Naive thymus-derived CD8-positive, alpha-beta T cell (primary cell): ENCODE data around the gene DLST. TPM values are rescaled to one million over a fixed set of nuclear protein-coding genes. Genes with fewer than 3 reads are reported as not detected.

Experiments
- ATAC-seq, 2 donors: fragments of 150-1000 bp; cut with Tn5 transposase in 1 of 2; sonication (Bioruptor Pico), chemical (Tn5 transposase) in 1 of 2; 1 replicate in 1 of 2; 2 replicates in 1 of 2; pipeline ENCODE4 v1.10.0; 2021; ENCODE audit warnings: mild to moderate bottlenecking in 2 of 2, moderate library complexity in 2 of 2
- POLR2A ChIA-PET: fragments of 350-600 bp; sonication (Branson Sonifier 250); formaldehyde crosslinking; loops from one replicate; lab custom pipeline; 2021; ENCODE audit warnings: antibody characterized with exemption; lab: Charles Lee
- DNase-seq, 10 donors: peaks; one replicate each; pipeline versions ENCODE4 v3.0.0 to v3.0.0-alpha.2; 2020 to 2022
- H3K27ac Mint-ChIP-seq, 10 donors: one replicate each; pipeline ENCODE4 v1.8.0; 2020 to 2022; ENCODE audit warnings: mild to moderate bottlenecking in 10 of 10, mixed read lengths in 10 of 10, moderate library complexity in 4 of 10, inconsistent platforms in 1 of 10
- H3K27me3 Mint-ChIP-seq, 5 donors: one replicate each; pipeline ENCODE4 v1.8.0; 2021 to 2022; ENCODE audit warnings: mixed read lengths in 5 of 5
- H3K36me3 Mint-ChIP-seq, 3 donors: one replicate each; pipeline ENCODE4 v1.8.0; 2020 to 2022; ENCODE audit warnings: mixed read lengths in 3 of 3, mild to moderate bottlenecking in 2 of 3, inconsistent platforms in 1 of 3
- H3K4me1 Mint-ChIP-seq, 4 donors: one replicate each; pipeline ENCODE4 v1.8.0; 2021 to 2022; ENCODE audit warnings: mixed read lengths in 4 of 4
- H3K4me3 Mint-ChIP-seq, 10 donors: one replicate each; pipeline ENCODE4 v1.8.0; 2020 to 2022; ENCODE audit warnings: mild to moderate bottlenecking in 10 of 10, mixed read lengths in 10 of 10, moderate library complexity in 6 of 10, inconsistent platforms in 1 of 10
- H3K9me3 Mint-ChIP-seq, 9 donors: one replicate each; pipeline ENCODE4 v1.8.0; 2020 to 2022; ENCODE audit warnings: mixed read lengths in 9 of 9, mild to moderate bottlenecking in 3 of 9, inconsistent platforms in 1 of 9, moderate library complexity in 1 of 9
- polyA plus RNA-seq, 3 donors: library from polyadenylated mRNA; unstranded; fragments of 300-500 nt; fragmentation: Illumina TruSeq; gene quantifications; one replicate each; pipeline ENCODE4 v1.2.3, GENCODE V29; 2021
- total RNA-seq, 8 experiments: library from RNA in 2 of 8; stranded (reverse) in 2 of 8; gene quantifications; one replicate each; pipeline ENCODE4 v1.2.3 and lab custom pipeline; 2021 to 2026

DLST gene
- total and polyA plus RNA-seq, 5 experiments from 2014 or later: 8.8 to 120 (median 9.3) TPM

GRCh38 chr14:74882103-74882920, 596 bp downstream of the DLST start:
- Mint-ChIP-seq H3K27me3 (no peaks in the 10 kb centered on the region), H3K9me3 (no peaks in the 10 kb centered on the region), H3K4me3 (peak overlapping the region; percentile 96 to 100 (median 99)), H3K4me1 (peaks cover 46 to 78% (median 67%) of the 10 kb centered on the region in 4 donors), H3K36me3 (peaks cover 0 to 31% (median 4%) of the 10 kb centered on the region in 3 donors), H3K27ac (peak overlapping the region; percentile 93 to 100 (median 99))
- DNase-seq (peak; percentile 33 to 81 (median 64)), ATAC-seq (peak; percentile 58 to 77)
- POLR2A ChIA-PET: interaction anchor here (0.6 to 5.4 kb wide), 16 partner anchors 9 to 828 kb away, joined by 3 to 60 read pairs (median 4); no protein-coding TSS in a partner anchor

GRCh38 chr14:74886001-74886400, 4.3 kb downstream of the DLST start:
- ATAC-seq (no peak), DNase-seq (no peak)
- Mint-ChIP-seq H3K4me1 (peaks cover 44 to 68% (median 61%) of the 10 kb centered on the region in 4 donors), H3K9me3 (no peaks in the 10 kb centered on the region), H3K27me3 (no peaks in the 10 kb centered on the region), H3K27ac (peak overlapping the region; percentile 12 to 93 (median 70)), H3K36me3 (peaks cover 0 to 60% (median 4%) of the 10 kb centered on the region in 3 donors), H3K4me3 (peak overlapping the region in 6 of 10 donors; percentile 8 to 54 (median 38))
- POLR2A ChIA-PET: no interaction called here

- DNase-seq: no peak
- Mint-ChIP-seq H3K36me3 (peaks cover 0 to 78% (median 6%) of the 10 kb centered on the region in 3 donors), H3K27me3 (no peaks in the 10 kb centered on the region), H3K4me3 (peak overlapping the region in 6 of 10 donors; percentile 10 to 41 (median 28)), H3K9me3 (no peaks in the 10 kb centered on the region), H3K27ac (peak overlapping the region in 9 of 10 donors; percentile 43 to 90 (median 61)), H3K4me1 (peaks cover 33 to 64% (median 47%) of the 10 kb centered on the region in 4 donors)
- POLR2A ChIA-PET: interaction anchor here (1.3 kb wide), 1 partner anchor 28 kb away, joined by 8 read pairs; no protein-coding TSS in a partner anchor
- peak in 1 of 2 donors; percentile 64 for ATAC-seq
These were observed 6.7 kb downstream of the DLST start for GRCh38 chr14:74888164-74889158.

GRCh38 chr14:74890262-74890661, 8.5 kb downstream of the DLST start:
- H3K4me3 Mint-ChIP-seq: no peak overlapping the region
- POLR2A ChIA-PET: no interaction called here
- no peaks in the 10 kb centered on the region for H3K27me3 Mint-ChIP-seq
- ATAC-seq (no peak), DNase-seq (no peak)
- peaks cover 22 to 54% (median 29%) of the 10 kb centered on the region in 4 donors for H3K4me1 Mint-ChIP-seq
- H3K9me3 Mint-ChIP-seq: no peaks in the 10 kb centered on the region
- H3K36me3 Mint-ChIP-seq: peaks cover 3 to 87% (median 11%) of the 10 kb centered on the region in 3 donors
- H3K27ac Mint-ChIP-seq: peak overlapping the region in 4 of 10 donors; percentile 15 to 57 (median 35)

GRCh38 chr14:74891870-74892269, 10.2 kb downstream of the DLST start:
- Mint-ChIP-seq H3K27ac (peak overlapping the region in 3 of 10 donors; percentile 31 to 72 (median 47)), H3K27me3 (no peaks in the 10 kb centered on the region), H3K36me3 (peaks cover 4 to 87% (median 13%) of the 10 kb centered on the region in 3 donors), H3K4me1 (peaks cover 11 to 39% (median 14%) of the 10 kb centered on the region in 4 donors), H3K9me3 (no peaks in the 10 kb centered on the region), H3K4me3 (no peak overlapping the region)
- DNase-seq: no peak
- POLR2A ChIA-PET: interaction anchor here (3.0 kb wide), 1 partner anchor 9 kb away, joined by 20 read pairs; the partner anchor contains the start of gene DLST
- no peak for ATAC-seq

- Mint-ChIP-seq H3K36me3 (peaks cover 4 to 96% (median 16%) of the 10 kb centered on the region in 3 donors), H3K9me3 (no peaks in the 10 kb centered on the region), H3K4me3 (no peak overlapping the region), H3K4me1 (peaks cover 11 to 34% (median 13%) of the 10 kb centered on the region in 4 donors), H3K27ac (peak overlapping the region in 7 of 10 donors; percentile 25 to 86 (median 65)), H3K27me3 (no peaks in the 10 kb centered on the region)
- no peak for DNase-seq
- ATAC-seq: no peak
- POLR2A ChIA-PET: interaction anchor here (0.6 to 3.0 kb wide), 3 partner anchors 10 to 53 kb away, joined by 3 to 20 read pairs (median 4); partner anchors contain the start of gene DLST
These were observed 11.0 kb downstream of the DLST start for GRCh38 chr14:74892745-74893144.

- Mint-ChIP-seq H3K9me3 (no peaks in the 10 kb centered on the region), H3K27me3 (no peaks in the 10 kb centered on the region), H3K36me3 (peaks cover 4 to 95% (median 16%) of the 10 kb centered on the region in 3 donors), H3K4me3 (peak overlapping the region in 1 of 10 donors; percentile 45), H3K27ac (peak overlapping the region in 7 of 10 donors; percentile 1 to 84 (median 11)), H3K4me1 (peaks cover 4 to 25% (median 6%) of the 10 kb centered on the region in 4 donors)
- DNase-seq: no peak
- no peak for ATAC-seq
- POLR2A ChIA-PET: interaction anchor here (0.9 to 3.0 kb wide), 4 partner anchors 11 to 23 kb away, joined by 3 to 20 read pairs (median 3); partner anchors contain the start of gene DLST
These were observed 11.9 kb downstream of the DLST start for GRCh38 chr14:74893614-74894091.

GRCh38 chr14:74896400-74896799, 14.7 kb downstream of the DLST start:
- Mint-ChIP-seq H3K9me3 (no peaks in the 10 kb centered on the region), H3K4me3 (no peak overlapping the region), H3K27ac (peak overlapping the region in 5 of 10 donors; percentile 7 to 82 (median 56)), H3K4me1 (peaks cover 0 to 22% (median 4%) of the 10 kb centered on the region in 4 donors), H3K27me3 (no peaks in the 10 kb centered on the region), H3K36me3 (peaks cover 4 to 99% (median 20%) of the 10 kb centered on the region in 3 donors)
- POLR2A ChIA-PET: no interaction called here
- no peak for ATAC-seq
- DNase-seq: no peak

- H3K36me3 Mint-ChIP-seq: peaks cover 4 to 99% (median 19%) of the 10 kb centered on the region in 3 donors
- H3K27me3 Mint-ChIP-seq: no peaks in the 10 kb centered on the region
- no peak overlapping the region for H3K4me3 Mint-ChIP-seq
- POLR2A ChIA-PET: interaction anchor here (0.7 kb wide), 1 partner anchor 303 kb away, joined by 3 read pairs; no protein-coding TSS in a partner anchor
- no peak for DNase-seq
- peaks cover 0 to 17% (median 4%) of the 10 kb centered on the region in 4 donors for H3K4me1 Mint-ChIP-seq
- no peak for ATAC-seq
- H3K9me3 Mint-ChIP-seq: no peaks in the 10 kb centered on the region
- peak overlapping the region in 3 of 10 donors; percentile 16 to 31 (median 18) for H3K27ac Mint-ChIP-seq
These were observed 15.9 kb downstream of the DLST start for GRCh38 chr14:74897642-74898041.

- ATAC-seq: no peak
- POLR2A ChIA-PET: interaction anchor here (0.6 to 0.7 kb wide), 2 partner anchors 302 to 1210 kb away, joined by 3 to 4 read pairs; no protein-coding TSS in a partner anchor
- Mint-ChIP-seq H3K9me3 (no peaks in the 10 kb centered on the region), H3K36me3 (peaks cover 4 to 99% (median 19%) of the 10 kb centered on the region in 3 donors), H3K27ac (peak overlapping the region in 2 of 10 donors; percentile 18 to 31), H3K4me3 (no peak overlapping the region), H3K27me3 (no peaks in the 10 kb centered on the region), H3K4me1 (peaks cover 0 to 12% (median 4%) of the 10 kb centered on the region in 4 donors)
- no peak for DNase-seq
These were observed 16.4 kb downstream of the DLST start for GRCh38 chr14:74898083-74898482.

- DNase-seq: no peak
- ATAC-seq: no peak
- peaks cover 0 to 6% (median 4%) of the 10 kb centered on the region in 4 donors for H3K4me1 Mint-ChIP-seq
- no peaks in the 10 kb centered on the region for H3K9me3 Mint-ChIP-seq
- POLR2A ChIA-PET: interaction anchor here (0.6 kb wide), 1 partner anchor 1210 kb away, joined by 4 read pairs; no protein-coding TSS in a partner anchor
- H3K27ac Mint-ChIP-seq: peak overlapping the region in 4 of 10 donors; percentile 44 to 81 (median 58)
- peaks cover 4 to 97% (median 18%) of the 10 kb centered on the region in 3 donors for H3K36me3 Mint-ChIP-seq
- no peak overlapping the region for H3K4me3 Mint-ChIP-seq
- H3K27me3 Mint-ChIP-seq: no peaks in the 10 kb centered on the region
These were observed 17.0 kb downstream of the DLST start for GRCh38 chr14:74898694-74899093.
